ENCODE measurements around the gene PMVK. TPM values are rescaled to one million over a fixed set of nuclear protein-coding genes. Genes with fewer than 3 reads are reported as not detected.

Gene PMVK
- total RNA-seq, 1 experiment from 2014 or later = 26.8 TPM

DNA sequence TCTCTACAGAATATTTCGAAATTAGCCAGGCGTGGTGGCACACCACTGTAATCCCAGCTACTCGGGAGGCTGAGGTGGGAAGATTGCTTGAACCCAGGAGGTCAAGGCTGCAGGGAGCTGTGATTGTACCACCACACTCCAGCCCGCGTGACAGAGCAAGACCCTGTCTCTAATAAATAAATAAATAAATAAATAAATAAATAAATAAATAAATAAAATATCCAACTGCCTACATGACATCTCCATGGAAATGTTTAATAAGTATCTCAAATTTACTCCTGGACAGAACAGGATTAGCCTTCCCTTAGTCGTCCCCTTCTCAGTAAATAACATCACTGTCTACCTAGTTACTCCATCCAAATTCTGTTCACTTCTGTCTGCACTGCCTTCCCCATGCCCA is 37.5 kb downstream of the PMVK start:
- Mint-ChIP-seq H3K4me3 (no peak overlapping the region), H3K9me3 (no peaks in the 10 kb centered on the region), H3K4me1 (no peaks in the 10 kb centered on the region), H3K36me3 (no peaks in the 10 kb centered on the region), H3K27me3 (ENCODE audit: low read depth) (no peaks in the 10 kb centered on the region; the same call in 1 of the 2 replicates), H3K27ac (no peak overlapping the region)
- ChIA-PET CTCF (no interaction called here), POLR2A (interaction anchor here (0.7 kb wide), 1 partner anchor 81 kb away, joined by 3 read pairs; no protein-coding TSS in a partner anchor)
- TF ChIP-seq, protein P1, sequence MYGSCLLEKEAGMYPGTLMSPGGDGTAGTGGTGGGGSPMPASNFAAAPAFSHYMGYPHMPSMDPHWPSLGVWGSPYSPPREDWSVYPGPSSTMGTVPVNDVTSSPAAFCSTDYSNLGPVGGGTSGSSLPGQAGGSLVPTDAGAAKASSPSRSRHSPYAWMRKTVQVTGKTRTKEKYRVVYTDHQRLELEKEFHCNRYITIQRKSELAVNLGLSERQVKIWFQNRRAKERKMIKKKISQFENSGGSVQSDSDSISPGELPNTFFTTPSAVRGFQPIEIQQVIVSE (CRISPR knock-in tag; IDR thresholded peaks at IDR 0.05; ENCODE audit: borderline replicate concordance) = no peak
- TF ChIP-seq ATF1 (CRISPR knock-in tag; IDR thresholded peaks at IDR 0.05) = no peak
- TF ChIP-seq, protein P2, sequence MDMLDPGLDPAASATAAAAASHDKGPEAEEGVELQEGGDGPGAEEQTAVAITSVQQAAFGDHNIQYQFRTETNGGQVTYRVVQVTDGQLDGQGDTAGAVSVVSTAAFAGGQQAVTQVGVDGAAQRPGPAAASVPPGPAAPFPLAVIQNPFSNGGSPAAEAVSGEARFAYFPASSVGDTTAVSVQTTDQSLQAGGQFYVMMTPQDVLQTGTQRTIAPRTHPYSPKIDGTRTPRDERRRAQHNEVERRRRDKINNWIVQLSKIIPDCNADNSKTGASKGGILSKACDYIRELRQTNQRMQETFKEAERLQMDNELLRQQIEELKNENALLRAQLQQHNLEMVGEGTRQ (CRISPR knock-in tag; IDR thresholded peaks at IDR 0.05) = no peak
- TF ChIP-seq KAT7 (CRISPR knock-in tag; IDR thresholded peaks at IDR 0.05; ENCODE audit: borderline replicate concordance) = no peak
- no peak for TF ChIP-seq GRHL2 (CRISPR knock-in tag; IDR thresholded peaks at IDR 0.05; ENCODE audit: insufficient replicate concordance, severe bottlenecking)
- no peak for TF ChIP-seq EMX1 (CRISPR knock-in tag; IDR thresholded peaks at IDR 0.05)
- TF ChIP-seq CREM (CRISPR knock-in tag; IDR thresholded peaks at IDR 0.05) = no peak
- TF ChIP-seq, protein P3, sequence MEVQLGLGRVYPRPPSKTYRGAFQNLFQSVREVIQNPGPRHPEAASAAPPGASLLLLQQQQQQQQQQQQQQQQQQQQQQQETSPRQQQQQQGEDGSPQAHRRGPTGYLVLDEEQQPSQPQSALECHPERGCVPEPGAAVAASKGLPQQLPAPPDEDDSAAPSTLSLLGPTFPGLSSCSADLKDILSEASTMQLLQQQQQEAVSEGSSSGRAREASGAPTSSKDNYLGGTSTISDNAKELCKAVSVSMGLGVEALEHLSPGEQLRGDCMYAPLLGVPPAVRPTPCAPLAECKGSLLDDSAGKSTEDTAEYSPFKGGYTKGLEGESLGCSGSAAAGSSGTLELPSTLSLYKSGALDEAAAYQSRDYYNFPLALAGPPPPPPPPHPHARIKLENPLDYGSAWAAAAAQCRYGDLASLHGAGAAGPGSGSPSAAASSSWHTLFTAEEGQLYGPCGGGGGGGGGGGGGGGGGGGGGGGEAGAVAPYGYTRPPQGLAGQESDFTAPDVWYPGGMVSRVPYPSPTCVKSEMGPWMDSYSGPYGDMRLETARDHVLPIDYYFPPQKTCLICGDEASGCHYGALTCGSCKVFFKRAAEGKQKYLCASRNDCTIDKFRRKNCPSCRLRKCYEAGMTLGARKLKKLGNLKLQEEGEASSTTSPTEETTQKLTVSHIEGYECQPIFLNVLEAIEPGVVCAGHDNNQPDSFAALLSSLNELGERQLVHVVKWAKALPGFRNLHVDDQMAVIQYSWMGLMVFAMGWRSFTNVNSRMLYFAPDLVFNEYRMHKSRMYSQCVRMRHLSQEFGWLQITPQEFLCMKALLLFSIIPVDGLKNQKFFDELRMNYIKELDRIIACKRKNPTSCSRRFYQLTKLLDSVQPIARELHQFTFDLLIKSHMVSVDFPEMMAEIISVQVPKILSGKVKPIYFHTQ (CRISPR knock-in tag; IDR thresholded peaks at IDR 0.05) = no peak
- TF ChIP-seq ZNF416 (CRISPR knock-in tag; IDR thresholded peaks at IDR 0.05) = no peak
- TF ChIP-seq, protein P4, sequence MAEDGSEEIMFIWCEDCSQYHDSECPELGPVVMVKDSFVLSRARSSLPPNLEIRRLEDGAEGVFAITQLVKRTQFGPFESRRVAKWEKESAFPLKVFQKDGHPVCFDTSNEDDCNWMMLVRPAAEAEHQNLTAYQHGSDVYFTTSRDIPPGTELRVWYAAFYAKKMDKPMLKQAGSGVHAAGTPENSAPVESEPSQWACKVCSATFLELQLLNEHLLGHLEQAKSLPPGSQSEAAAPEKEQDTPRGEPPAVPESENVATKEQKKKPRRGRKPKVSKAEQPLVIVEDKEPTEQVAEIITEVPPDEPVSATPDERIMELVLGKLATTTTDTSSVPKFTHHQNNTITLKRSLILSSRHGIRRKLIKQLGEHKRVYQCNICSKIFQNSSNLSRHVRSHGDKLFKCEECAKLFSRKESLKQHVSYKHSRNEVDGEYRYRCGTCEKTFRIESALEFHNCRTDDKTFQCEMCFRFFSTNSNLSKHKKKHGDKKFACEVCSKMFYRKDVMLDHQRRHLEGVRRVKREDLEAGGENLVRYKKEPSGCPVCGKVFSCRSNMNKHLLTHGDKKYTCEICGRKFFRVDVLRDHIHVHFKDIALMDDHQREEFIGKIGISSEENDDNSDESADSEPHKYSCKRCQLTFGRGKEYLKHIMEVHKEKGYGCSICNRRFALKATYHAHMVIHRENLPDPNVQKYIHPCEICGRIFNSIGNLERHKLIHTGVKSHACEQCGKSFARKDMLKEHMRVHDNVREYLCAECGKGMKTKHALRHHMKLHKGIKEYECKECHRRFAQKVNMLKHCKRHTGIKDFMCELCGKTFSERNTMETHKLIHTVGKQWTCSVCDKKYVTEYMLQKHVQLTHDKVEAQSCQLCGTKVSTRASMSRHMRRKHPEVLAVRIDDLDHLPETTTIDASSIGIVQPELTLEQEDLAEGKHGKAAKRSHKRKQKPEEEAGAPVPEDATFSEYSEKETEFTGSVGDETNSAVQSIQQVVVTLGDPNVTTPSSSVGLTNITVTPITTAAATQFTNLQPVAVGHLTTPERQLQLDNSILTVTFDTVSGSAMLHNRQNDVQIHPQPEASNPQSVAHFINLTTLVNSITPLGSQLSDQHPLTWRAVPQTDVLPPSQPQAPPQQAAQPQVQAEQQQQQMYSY (CRISPR knock-in tag; IDR thresholded peaks at IDR 0.05) = no peak
- TF ChIP-seq, protein P5, sequence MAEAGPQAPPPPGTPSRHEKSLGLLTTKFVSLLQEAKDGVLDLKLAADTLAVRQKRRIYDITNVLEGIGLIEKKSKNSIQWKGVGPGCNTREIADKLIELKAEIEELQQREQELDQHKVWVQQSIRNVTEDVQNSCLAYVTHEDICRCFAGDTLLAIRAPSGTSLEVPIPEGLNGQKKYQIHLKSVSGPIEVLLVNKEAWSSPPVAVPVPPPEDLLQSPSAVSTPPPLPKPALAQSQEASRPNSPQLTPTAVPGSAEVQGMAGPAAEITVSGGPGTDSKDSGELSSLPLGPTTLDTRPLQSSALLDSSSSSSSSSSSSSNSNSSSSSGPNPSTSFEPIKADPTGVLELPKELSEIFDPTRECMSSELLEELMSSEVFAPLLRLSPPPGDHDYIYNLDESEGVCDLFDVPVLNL (CRISPR knock-in tag; IDR thresholded peaks at IDR 0.05; ENCODE audit: borderline replicate concordance, low read depth) = no peak
- TF ChIP-seq, protein P6, sequence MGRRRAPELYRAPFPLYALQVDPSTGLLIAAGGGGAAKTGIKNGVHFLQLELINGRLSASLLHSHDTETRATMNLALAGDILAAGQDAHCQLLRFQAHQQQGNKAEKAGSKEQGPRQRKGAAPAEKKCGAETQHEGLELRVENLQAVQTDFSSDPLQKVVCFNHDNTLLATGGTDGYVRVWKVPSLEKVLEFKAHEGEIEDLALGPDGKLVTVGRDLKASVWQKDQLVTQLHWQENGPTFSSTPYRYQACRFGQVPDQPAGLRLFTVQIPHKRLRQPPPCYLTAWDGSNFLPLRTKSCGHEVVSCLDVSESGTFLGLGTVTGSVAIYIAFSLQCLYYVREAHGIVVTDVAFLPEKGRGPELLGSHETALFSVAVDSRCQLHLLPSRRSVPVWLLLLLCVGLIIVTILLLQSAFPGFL (CRISPR knock-in tag; IDR thresholded peaks at IDR 0.05; ENCODE audit: borderline replicate concordance) = no peak
- TF ChIP-seq NR2C2 (CRISPR knock-in tag; IDR thresholded peaks at IDR 0.05) = no peak
- DNase-seq (ENCODE audit: low spot score) (no peak), ATAC-seq (no peak)

DNA sequence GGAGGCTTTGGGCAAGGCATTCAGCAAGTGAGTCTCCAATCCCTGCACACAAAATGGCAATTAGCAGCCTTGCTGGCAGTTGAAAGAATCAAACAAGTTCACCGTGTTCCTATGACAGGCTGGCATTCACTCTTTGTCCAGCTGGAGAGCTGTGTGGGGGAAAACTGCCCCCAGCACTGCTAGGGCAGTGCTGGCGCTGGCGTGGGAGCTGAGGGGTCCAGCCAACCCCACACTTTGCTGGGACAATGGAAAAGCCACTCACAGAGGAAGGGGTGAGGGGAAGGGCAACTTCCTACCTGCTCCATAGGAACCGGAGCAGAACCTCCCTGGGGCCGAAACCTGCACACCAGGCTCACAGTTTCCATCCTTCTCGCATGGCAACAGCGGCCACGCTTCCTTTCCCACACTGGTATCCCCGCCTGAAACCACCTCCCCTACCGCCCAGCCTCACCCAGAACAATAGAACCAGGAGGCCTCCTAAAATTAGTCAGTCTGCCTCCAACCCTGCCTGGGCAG is 39.7 kb downstream of the PMVK start:
- TF ChIP-seq, protein P7, sequence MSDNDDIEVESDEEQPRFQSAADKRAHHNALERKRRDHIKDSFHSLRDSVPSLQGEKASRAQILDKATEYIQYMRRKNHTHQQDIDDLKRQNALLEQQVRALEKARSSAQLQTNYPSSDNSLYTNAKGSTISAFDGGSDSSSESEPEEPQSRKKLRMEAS (CRISPR knock-in tag; IDR thresholded peaks at IDR 0.05) = no peak
- TF ChIP-seq NR3C1 (CRISPR knock-in tag; conservative IDR thresholded peaks at IDR 0.05; ENCODE audit: low read depth) (no peak), SMAD4 (CRISPR knock-in tag; IDR thresholded peaks at IDR 0.05) (no peak), ZNF263 (CRISPR knock-in tag; IDR thresholded peaks at IDR 0.05; ENCODE audit: low read depth) (no peak), MXD4 (CRISPR knock-in tag; IDR thresholded peaks at IDR 0.05; ENCODE audit: borderline replicate concordance) (no peak), JUN (CRISPR knock-in tag; IDR thresholded peaks at IDR 0.05) (no peak)
- Mint-ChIP-seq H3K4me1 (no peaks in the 10 kb centered on the region), H3K36me3 (no peaks in the 10 kb centered on the region), H3K9me3 (peaks cover 4% of the 10 kb centered on the region; the same call in 1 of the 2 replicates), H3K4me3 (no peak overlapping the region), H3K27me3 (ENCODE audit: low read depth) (no peaks in the 10 kb centered on the region; the same call in 1 of the 2 replicates), H3K27ac (no peak overlapping the region)
- ChIA-PET CTCF (interaction anchor here (1.3 to 2.8 kb wide), 4 partner anchors 15 to 120 kb away, joined by 3 to 8 read pairs (median 4); no protein-coding TSS in a partner anchor), POLR2A (interaction anchor here (0.6 kb wide), 1 partner anchor 252 kb away, joined by 4 read pairs; no protein-coding TSS in a partner anchor)
- ATAC-seq (no peak), DNase-seq (ENCODE audit: low spot score) (no peak)
